Stromal cell of bone marrow (primary cell): ENCODE measurements around the gene DAAM1.

ENCODE experiments used
- DNase-seq: peaks from one replicate; pipeline ENCODE4 v3.0.0-alpha.2; 2012; ENCODE audit warnings: low read depth

DAAM1 gene

GRCh38 chr14:59187802-59188460, 536 bp upstream of the DAAM1 start:
- DNase-seq: no peak

GRCh38 chr14:59189091-59189785, 771 bp downstream of the DAAM1 start:
- DNase-seq: no peak

- DNase-seq: peak; percentile 88
Observed at GRCh38 chr14:59189786-59190368, 1.4 kb downstream of the DAAM1 start.

- DNase-seq: no peak
Observed at GRCh38 chr14:59190372-59190771, 1.9 kb downstream of the DAAM1 start.

- DNase-seq: no peak
Observed at GRCh38 chr14:59195912-59196311, 7.4 kb downstream of the DAAM1 start.

- DNase-seq: no peak
Observed at GRCh38 chr14:59197695-59198262, 9.3 kb downstream of the DAAM1 start.

- no peak for DNase-seq
Observed at GRCh38 chr14:59199205-59199604, 10.7 kb downstream of the DAAM1 start.

GRCh38 chr14:59199614-59200013, 11.1 kb downstream of the DAAM1 start:
- no peak for DNase-seq

- DNase-seq: no peak
Observed at GRCh38 chr14:59200195-59200594, 11.7 kb downstream of the DAAM1 start.

GRCh38 chr14:59202031-59202430, 13.6 kb downstream of the DAAM1 start:
- no peak for DNase-seq

- no peak for DNase-seq
Observed at GRCh38 chr14:59204305-59204704, 15.8 kb downstream of the DAAM1 start.

- DNase-seq: no peak
Observed at GRCh38 chr14:59206892-59207291, 18.4 kb downstream of the DAAM1 start.

GRCh38 chr14:59207506-59207933, 19.1 kb downstream of the DAAM1 start:
- DNase-seq: no peak

- peak; percentile 45 for DNase-seq
Observed at GRCh38 chr14:59208224-59208814, 19.9 kb downstream of the DAAM1 start.

- DNase-seq: no peak
Observed at GRCh38 chr14:59208954-59209353, 20.5 kb downstream of the DAAM1 start.

- no peak for DNase-seq
Observed at GRCh38 chr14:59210621-59211020, 22.2 kb downstream of the DAAM1 start.

- no peak for DNase-seq
Observed at GRCh38 chr14:59213368-59214315, 25.2 kb downstream of the DAAM1 start.

GRCh38 chr14:59214702-59215302, 26.3 kb downstream of the DAAM1 start:
- no peak for DNase-seq

GRCh38 chr14:59215322-59215721, 26.9 kb downstream of the DAAM1 start:
- peak; percentile 79 for DNase-seq

GRCh38 chr14:59215757-59216156, 27.3 kb downstream of the DAAM1 start:
- no peak for DNase-seq

GRCh38 chr14:59217011-59217410, 28.5 kb downstream of the DAAM1 start:
- DNase-seq: no peak
